A673 (cell line): ENCODE data around the gene ZBTB32.

Experiments
- EZH2 ChIP-seq: fragments of 200-600 bp; sonication (generic); IDR thresholded peaks from 2 replicates; pipeline ENCODE4 v1.6.1; 2017; ENCODE audit warnings: borderline replicate concordance, low read depth, mild to moderate bottlenecking, mixed read lengths, antibody characterized with exemption, low read length; ENCODE audit not compliant: poor library complexity, severe bottlenecking
- TF ChIP-seq, protein P1 (sequence below): fragments of 300-800, 200-600 bp; sonication (generic); conservative IDR thresholded peaks from 2 replicates; pipeline ENCODE4 v1.5.1; 2017; ENCODE audit warnings: low read depth, mild to moderate bottlenecking, antibody characterized with exemption, low read length, moderate library complexity, mixed read lengths

GRCh38 chr19:35723671-35724070 is 19.3 kb downstream of the ZBTB32 start:
- TF ChIP-seq, protein P1, sequence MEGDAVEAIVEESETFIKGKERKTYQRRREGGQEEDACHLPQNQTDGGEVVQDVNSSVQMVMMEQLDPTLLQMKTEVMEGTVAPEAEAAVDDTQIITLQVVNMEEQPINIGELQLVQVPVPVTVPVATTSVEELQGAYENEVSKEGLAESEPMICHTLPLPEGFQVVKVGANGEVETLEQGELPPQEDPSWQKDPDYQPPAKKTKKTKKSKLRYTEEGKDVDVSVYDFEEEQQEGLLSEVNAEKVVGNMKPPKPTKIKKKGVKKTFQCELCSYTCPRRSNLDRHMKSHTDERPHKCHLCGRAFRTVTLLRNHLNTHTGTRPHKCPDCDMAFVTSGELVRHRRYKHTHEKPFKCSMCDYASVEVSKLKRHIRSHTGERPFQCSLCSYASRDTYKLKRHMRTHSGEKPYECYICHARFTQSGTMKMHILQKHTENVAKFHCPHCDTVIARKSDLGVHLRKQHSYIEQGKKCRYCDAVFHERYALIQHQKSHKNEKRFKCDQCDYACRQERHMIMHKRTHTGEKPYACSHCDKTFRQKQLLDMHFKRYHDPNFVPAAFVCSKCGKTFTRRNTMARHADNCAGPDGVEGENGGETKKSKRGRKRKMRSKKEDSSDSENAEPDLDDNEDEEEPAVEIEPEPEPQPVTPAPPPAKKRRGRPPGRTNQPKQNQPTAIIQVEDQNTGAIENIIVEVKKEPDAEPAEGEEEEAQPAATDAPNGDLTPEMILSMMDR = no peak
- no peak for TF ChIP-seq EZH2
